ENCODE data around the gene FAR1. TPM values are rescaled to one million over a fixed set of nuclear protein-coding genes. Genes with fewer than 3 reads are reported as not detected.

The FAR1 gene
- total RNA-seq, 1 donor from 2014 or later = 86.5 TPM

DNA sequence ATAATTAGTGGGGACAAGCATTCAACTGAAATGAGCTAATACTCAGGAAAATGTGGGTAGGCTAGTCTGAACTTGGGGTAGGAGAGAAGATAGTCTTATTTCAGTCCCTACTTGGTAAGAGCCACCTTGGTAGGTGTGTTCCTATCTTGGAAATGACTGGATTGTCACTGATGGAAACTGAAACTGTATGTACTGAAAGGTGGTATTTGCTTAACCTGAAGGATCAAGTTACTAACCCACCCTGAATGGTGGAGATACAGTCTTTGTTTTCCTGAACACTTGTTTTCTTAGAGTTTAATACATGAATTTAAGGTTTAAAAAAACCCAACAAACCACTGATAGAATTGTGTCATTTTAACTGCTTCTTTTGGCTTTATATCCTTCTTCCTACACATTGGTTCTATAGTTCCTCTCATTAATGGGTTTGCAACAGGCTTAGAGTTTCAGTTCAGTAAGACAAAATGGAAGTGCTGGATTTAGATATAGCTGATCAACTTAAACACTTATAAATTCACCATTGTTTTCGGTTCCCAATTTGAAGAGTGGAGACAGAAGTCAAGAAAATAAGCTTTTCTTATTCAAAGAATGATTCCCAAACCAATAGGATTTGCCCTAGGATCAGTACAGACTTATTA is 4.2 kb downstream of the FAR1 start:
- DNase-seq = no peak

- no peak for DNase-seq
Measured at GRCh38 chr11:13674799-13675509, 6.5 kb downstream of the FAR1 start.

- DNase-seq = no peak
Measured at GRCh38 chr11:13676576-13676975, 8.1 kb downstream of the FAR1 start.

DNA sequence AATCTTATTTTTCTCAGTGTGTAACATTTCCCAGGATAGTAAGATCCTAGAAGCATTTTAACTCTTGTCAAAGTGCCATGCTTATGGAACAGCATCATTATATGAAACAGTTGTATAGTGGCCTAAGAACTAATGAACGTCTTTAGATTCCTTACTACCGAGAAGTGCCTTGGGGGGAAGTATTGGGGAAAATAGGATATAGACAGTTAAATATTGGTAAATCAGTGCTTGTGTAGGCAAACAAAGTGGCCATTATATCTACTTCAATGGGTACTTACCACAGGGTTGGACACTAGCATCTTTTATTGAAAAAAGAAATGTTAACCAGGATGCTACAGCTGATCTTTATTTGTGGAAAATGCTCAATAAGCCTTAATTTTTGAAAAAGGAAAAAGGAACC is 11.3 kb downstream of the FAR1 start:
- no peak for DNase-seq

GRCh38 chr11:13680501-13681264 is 12.2 kb downstream of the FAR1 start:
- no peak for DNase-seq

GRCh38 chr11:13681446-13681845 is 13.0 kb downstream of the FAR1 start:
- DNase-seq = no peak

DNA sequence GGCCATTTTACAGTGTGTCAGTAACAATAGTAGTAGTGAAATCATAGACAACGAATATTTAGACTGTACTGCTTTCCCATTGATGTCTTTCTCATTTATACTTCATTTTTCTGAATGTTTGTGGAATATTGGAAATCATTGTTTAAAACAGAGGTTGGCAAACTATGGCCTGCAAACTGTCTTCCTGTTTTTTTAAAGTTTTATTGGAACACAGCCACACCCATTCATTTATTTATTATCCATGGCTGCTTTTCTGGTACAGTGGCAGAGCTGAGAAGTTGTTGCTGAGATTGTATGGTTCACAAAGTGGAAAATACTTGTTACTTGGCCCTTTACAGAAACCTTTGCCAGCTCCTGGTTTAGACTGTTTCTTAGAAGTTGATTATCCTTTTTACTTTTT is 13.7 kb downstream of the FAR1 start:
- no peak for DNase-seq

- DNase-seq = no peak
Measured at GRCh38 chr11:13685461-13686108, 17.1 kb downstream of the FAR1 start.

DNA sequence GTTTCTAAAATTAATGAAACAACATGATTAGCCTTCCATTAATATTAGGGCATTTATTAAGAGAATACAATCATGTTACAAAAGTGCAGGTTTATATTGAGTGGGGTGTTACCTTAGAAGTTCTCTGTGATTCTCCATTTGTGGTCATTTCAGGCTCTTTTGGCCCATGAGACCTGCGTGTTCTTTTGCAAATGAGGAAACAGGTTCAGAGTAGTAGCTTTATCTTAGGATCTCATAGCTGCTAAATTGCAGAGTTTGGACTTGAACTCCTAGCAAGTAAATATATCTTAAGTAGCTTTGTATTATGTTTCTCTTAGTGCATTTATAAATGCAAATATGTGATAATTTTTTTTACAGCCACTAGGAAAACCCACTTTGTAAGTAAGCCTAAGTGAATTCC is 18.3 kb downstream of the FAR1 start:
- no peak for DNase-seq

DNA sequence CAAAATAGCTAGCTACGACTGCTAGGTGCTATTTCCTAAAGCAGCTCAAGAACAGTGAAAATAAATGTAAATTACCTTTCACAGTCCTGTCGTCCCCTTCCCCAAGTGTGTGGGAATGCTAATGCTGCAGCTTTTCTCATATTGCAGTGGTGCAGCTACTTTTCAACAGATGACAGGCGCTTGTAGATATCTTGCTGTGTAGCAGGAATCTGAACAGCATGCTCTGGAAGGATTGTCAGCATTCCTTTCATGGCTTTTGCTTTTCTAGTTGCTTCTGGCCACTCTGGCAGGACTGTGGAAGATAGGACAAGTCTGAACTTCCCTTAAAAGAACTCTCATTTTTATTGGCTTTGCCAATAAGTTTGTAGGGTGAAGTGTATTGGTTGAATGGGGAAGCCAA is 18.8 kb downstream of the FAR1 start:
- DNase-seq = no peak

DNA sequence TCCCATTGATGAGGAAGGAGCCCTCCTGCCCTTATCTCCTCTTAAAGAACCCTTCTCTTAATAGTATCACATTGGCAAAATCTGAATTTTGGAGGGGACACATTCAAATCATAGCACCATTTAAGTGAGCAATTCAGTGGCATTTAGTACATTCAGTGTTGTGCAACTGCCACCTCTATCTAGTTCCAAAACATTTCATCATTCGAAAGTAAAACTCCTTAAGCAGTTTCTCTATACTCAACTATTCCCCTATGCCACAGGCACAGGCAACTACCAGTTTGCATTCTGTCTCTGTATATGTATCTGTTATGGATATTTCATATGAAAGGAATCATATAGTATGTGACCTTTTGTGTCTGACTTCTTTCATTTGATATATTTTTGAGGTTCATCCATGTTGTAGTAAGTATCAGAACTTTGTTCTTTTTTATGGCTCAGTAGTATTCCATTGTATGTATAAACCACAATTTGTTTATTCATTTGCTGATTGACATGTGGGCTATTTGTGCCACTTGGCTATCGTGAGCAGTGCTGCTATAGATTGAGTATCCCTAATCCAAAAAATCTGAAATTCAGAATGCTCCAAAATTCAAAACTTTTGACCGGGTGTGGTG is 22.9 kb downstream of the FAR1 start:
- no peak for DNase-seq

- no peak for DNase-seq
Measured at GRCh38 chr11:13692172-13692571, 23.7 kb downstream of the FAR1 start.

DNA sequence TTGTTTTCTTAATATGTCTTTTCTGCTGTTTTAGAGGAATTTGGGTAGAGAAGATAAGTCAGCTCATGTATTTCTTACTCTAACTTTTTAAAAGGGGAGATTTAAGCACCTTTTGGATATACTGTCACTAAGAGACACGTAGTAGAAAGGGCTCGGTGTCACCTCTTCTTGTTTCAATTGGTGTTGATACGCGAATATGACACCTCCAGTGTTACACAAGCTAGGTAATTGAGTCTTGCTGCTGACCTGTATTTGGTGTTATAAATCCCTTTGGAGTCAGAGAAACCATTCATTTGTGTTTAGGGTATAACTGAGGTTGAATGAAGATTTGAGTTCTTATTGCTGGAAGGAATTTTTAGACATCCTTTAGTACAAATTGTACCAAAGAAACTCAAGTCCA is 25.6 kb downstream of the FAR1 start:
- no peak for DNase-seq

GRCh38 chr11:13695886-13696285 is 27.4 kb downstream of the FAR1 start:
- DNase-seq = no peak

- DNase-seq = no peak
Measured at GRCh38 chr11:13697710-13698109, 29.2 kb downstream of the FAR1 start.

GRCh38 chr11:13698132-13698531 is 29.7 kb downstream of the FAR1 start:
- no peak for DNase-seq

DNA sequence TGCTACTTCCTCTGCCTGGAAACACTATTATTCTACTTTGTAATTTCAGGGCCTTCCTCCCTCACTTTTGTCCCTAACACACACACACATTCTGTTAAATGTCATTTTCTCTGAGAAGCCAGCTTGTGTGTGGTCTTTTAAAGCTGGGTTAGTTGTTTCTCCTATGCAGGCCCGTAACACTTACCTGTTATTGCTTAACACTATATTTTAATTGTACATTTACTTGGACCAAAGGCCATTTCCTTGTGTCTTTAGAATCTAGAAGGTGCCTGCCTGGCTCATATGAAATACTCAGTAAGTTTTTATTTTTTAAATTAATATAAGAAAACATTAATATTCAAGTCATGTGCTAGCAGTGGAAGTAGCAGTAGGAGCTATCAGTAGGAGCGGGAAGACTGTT is 30.6 kb downstream of the FAR1 start:
- no peak for DNase-seq

DNA sequence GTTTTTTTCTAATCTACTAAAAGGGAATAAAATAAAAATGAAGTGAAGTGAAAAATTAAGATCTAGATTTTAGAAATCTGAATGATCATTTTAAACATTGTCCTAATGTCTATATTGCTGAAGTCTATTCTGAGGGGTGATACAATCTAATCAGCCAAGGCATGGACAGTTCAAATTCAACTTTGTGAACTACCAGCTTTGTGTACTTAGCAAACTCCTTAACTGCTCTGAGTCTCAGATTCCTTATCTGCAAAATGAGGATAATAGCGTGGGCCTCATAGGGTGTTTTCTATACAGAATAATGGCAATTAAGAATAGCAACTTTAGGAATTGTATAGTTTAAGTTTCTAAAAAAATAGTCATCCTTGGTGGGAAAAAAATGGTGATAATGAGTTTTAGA is 31.4 kb downstream of the FAR1 start:
- DNase-seq = no peak

DNA sequence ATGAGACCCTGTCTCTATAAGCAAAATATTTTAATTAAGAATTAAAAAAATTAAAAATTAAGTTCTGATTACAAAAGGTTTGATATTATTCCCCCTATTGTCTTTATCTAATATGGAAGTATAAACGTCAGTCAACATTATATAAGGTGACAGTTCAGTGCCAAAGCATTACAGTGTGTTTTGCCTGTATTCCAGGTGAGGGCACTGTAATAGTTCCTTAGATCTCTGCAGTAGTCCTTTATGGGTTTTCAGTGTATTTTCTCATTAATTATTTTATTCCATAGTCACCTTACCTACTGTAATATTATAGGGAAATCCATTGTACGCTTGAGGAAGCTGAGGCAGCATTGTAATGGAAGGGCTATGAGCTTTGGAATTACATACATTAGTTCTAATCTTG is 33.0 kb downstream of the FAR1 start:
- DNase-seq = no peak

GRCh38 chr11:13702071-13702470 is 33.6 kb downstream of the FAR1 start:
- DNase-seq = no peak

DNA sequence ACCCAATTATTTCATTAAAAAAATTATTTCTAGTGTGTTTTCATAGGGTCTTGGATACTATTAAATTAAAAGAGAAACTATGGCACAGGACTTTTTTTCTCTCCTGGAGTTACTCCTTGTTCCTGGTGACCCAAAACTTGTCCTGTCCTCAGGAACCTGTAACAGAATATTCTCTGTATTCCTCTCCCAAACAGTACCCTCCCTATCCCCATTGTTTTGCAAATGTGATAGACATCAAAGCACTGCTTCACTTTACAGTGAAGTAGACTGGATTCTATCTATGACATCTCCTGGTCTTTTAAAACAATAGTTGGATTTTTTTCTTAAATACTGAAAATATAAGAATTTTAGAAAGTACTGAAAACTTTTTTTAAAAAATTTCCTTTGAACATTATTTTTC is 37.2 kb downstream of the FAR1 start:
- DNase-seq = no peak

DNA sequence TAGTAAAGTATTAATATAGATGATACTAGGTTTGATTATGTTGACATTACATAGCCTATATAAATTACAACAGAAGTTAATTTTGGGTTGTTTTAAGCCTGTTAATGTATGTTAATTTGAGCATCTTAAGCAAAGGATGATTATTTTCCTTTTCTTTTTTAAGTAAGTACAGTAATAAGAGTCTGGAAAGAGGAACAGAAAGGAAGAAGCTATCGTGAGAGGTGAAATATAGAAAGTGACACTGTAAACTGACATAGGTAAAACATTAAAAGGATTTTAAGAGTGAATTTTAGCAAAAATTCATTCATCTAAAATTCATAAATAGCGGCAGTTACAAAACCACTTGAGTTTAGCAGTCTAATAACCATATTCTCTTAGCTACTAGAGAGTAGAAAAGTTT is 45.5 kb downstream of the FAR1 start:
- no peak for DNase-seq

DNA sequence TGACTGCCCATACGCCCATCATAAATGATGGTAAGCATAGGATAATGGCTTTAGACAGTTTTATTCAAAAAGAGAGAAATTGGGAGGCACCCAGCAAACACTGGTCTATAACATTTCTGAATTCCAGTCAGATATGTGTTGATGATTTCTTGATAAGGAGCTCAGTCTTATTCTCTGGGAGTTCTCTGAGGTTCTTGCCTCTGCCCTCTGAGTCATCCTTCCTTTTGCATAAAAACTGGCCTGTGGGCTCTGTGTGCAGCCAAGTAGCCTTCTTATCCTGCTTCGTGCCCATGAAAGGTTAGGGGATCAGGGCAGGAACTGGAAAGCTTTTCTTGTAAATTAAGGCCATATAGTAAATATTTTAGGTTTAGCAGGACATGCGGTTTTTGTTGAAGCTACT is 48.9 kb downstream of the FAR1 start:
- no peak for DNase-seq

All from tongue (tissue), 2 donors.